Ammon's horn (tissue), 1 donor: Measurements from ENCODE around the gene NKIRAS2.

Experiments
- DNase-seq: peaks from one replicate; pipeline ENCODE4 v3.0.0-alpha.2; 2016; ENCODE audit warnings: low spot score

The NKIRAS2 gene

DNA sequence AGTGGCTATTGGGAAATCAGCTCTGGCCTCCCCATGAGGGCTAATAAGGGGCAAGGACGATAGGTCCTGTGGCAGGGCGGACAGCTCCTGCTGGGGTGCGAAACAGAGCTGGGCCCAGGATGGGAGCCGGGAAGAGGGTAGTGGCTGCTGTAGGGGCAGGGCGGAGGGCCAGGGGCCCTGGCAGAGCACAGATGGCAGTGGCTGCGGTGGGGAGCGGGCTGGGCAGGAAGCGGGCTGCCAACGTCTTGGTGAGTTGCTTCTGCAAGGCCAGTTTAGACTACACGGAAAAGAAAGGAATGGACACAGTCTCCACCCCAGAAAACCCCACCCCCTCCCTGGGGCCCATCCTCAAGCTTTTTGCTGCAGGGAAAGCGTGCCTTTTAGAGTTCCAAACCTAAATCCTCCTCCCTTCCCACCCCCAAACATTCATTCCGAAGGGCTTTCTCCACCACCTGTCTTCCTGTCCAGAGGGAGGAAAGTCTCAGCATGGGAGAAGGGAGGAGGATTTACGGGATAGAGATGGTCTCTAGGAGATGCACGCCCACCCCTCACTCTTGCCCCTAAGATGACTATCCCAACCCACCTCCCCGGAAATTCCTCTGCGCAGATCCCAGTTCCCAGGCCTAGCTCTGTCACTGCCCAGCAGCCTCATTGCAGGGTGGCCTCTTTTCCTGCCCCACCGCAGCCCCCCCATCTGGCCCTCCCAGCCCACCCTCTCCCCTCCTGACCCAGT is 7.1 kb downstream of the NKIRAS2 start:
- DNase-seq = no peak

DNA sequence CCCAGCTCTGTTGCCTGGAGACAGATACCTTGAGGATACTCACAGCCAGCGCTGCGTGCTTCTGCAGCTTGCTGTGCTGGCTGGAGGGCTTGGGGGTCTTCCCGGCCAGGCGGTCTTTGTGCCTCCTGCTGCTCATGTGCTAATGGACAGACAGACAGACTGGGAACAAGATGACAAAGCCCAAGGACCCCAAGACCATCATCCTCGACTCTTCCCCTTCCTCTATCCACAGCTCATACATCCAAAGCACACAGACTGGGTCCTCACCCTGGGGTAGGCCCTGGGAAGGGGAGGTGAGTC is 7.7 kb downstream of the NKIRAS2 start:
- DNase-seq = no peak

GRCh38 chr17:42027961-42028790 is 8.3 kb downstream of the NKIRAS2 start:
- DNase-seq = no peak

DNA sequence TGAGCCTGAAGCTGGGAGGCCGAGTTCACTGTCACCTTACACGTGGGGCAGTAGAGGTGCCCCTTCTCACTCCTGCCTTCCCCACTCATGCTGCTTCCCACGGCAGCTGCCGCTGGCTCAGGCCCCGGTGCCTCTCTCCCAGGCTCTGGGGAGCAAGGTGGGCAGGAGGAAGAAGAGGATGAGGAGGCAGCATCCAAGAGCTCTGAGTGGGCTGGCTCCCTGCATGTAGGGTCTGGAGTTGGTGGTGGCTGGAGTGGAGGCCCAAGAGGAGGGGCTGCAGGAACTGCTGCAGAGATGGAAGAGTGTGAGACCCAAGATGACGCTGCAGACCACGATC is 8.9 kb downstream of the NKIRAS2 start:
- no peak for DNase-seq

- DNase-seq = no peak
Observed at GRCh38 chr17:42031584-42031983, 11.7 kb downstream of the NKIRAS2 start.

DNA sequence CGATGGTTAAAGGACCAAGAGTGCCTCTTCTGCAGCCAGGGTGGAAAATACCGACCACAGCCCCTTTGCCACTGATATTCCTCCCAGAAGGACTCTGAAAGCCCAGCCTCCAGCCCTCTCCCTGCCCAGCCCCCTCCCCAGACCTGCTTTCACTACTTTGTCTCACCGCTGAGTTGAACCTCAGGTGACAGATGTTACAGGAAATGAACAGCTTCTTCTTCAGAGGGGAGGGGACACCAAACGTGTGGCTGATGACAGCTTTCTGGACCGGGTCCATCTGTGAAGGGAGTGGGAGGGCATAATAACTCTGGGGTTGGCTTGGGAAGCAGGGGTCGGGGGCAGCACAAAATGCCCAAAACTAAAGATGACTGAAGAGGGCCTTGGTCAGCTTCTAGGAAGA is 14.2 kb downstream of the NKIRAS2 start:
- DNase-seq = no peak

GRCh38 chr17:42038221-42038973 is 18.5 kb downstream of the NKIRAS2 start:
- no peak for DNase-seq

GRCh38 chr17:42039794-42040763 is 20.2 kb downstream of the NKIRAS2 start:
- no peak for DNase-seq

- DNase-seq = no peak
Observed at GRCh38 chr17:42040818-42041217, 20.9 kb downstream of the NKIRAS2 start.

DNA sequence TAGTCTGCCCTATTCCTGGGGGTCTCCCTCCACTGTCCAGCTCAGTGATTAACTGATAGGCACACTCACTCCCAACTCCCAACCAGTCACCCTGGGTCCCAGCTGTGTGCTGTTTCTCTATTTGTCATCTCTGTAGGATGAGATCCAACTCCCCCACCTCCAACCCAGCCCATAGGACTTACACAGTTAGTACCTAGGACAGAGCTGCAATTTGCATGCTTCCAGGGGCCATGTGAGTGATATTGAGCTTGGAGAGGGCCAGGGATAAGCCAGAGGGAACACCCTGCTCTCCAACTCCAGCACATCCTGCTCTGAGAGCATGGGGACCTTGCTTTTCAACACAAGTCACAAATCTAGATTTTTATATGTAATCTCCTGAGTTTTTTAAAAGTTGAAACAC is 21.7 kb downstream of the NKIRAS2 start:
- DNase-seq = no peak

DNA sequence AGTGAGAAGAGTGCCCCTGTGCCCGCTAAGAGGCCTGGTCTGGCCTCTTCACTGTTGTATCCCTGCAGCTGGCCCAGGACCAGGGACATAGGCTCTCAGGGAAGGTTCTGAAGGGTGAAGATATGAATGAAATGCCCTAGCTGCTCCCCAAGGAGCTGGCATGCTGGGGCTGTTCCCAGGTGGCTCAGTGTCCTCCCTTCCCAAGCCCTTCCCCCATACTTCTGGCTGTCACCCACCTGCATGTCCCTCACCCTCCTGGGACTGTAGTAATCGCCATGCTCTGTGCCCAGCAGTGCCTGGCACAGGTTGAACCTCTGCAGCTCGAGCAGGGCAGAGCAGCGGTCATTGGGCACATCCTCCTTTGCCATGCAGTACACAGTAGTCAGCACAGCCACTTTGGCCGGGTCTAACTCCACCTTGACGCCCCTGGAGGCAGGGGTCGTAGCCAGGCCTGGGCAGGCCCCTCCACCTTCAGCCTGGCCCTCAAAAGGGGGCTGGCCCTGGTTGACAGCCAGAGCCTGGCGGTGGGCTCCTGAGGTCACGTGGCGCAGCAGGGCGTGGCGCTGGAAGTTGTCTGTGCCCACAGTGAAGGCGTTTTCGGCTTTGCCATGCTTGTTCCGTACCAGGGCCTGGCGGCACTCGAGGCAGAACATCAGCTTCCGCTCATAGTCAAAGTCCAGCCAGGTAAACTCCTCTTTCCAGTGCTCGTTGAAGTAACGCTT is 22.9 kb downstream of the NKIRAS2 start:
- DNase-seq = no peak

GRCh38 chr17:42045719-42046118 is 25.8 kb downstream of the NKIRAS2 start:
- no peak for DNase-seq

- DNase-seq = no peak
Observed at GRCh38 chr17:42047343-42047742, 27.5 kb downstream of the NKIRAS2 start.

DNA sequence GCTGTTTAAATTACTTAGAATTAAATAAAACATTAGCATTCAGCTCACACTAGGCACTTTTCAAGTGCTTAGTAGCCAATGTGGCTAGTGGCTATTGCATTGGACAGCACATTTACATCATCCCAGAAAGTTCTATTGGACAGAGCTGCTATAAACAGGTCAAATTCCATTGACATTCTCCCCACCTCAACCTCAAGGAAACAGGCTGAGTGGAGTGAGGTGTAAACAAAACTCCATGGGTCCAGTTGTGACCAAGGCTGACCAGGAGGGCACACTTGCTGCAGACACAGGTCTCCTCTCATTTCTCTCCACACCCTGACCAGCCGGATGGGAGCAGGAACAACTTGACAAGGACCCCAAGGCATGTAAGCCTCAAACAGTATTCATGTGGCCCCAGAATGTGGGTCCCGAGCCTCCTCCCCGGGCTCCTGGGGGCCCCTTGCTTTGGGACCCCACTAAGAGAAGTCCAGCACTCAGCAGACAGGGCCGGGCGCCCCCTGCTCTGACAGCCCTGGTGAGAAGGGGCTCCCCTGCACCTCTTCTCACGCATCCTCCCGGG is 30.0 kb downstream of the NKIRAS2 start:
- DNase-seq = no peak

GRCh38 chr17:42050393-42051012 is 30.6 kb downstream of the NKIRAS2 start, which contains the start of gene C17orf113:
Gene C17orf113 (minus strand): TSS chr17:42050601. CDS start chr17:42043376, 7,225 bp downstream.
- peak; percentile 57 for DNase-seq

DNA sequence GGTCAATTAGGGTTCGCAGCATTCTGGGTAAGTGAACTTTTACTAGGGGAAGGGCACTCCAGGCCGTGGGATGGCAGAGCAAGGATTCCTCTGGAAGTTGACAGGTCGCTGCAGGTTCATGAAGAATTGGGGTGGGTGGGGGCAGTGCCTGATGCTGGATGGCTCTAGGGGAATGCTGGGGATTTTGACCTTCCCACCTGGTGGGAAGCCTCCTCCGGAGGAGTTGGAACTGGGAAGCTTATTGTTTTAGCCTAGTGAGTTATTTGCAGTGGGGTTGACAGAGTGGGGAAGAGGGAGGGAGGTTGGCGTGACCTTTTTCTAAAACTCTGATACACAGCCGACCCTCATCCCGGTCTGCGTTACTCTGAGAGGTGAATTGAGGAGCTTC is 31.1 kb downstream of the NKIRAS2 start:
- DNase-seq = no peak

DNA sequence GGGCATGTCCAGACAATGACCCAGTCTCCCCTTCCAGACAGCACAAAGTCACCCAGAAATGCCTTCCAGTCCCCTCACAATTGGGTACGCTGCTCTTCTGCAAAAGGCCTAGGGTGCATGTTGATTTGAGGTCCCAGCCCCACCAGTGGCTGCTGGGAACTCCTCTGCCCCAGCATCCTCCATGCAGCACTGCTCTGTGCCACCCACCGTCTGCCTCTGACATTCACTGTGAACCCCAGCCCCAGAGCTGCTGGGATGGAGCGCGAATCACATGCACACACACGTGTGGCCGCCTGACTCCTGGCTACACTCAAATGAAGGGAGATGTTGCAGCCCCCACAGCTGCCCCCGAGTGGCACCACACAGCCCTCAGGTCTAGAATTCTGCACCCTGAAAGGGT is 31.8 kb downstream of the NKIRAS2 start:
- no peak for DNase-seq

GRCh38 chr17:42052346-42052877 is 32.5 kb downstream of the NKIRAS2 start:
- no peak for DNase-seq

DNA sequence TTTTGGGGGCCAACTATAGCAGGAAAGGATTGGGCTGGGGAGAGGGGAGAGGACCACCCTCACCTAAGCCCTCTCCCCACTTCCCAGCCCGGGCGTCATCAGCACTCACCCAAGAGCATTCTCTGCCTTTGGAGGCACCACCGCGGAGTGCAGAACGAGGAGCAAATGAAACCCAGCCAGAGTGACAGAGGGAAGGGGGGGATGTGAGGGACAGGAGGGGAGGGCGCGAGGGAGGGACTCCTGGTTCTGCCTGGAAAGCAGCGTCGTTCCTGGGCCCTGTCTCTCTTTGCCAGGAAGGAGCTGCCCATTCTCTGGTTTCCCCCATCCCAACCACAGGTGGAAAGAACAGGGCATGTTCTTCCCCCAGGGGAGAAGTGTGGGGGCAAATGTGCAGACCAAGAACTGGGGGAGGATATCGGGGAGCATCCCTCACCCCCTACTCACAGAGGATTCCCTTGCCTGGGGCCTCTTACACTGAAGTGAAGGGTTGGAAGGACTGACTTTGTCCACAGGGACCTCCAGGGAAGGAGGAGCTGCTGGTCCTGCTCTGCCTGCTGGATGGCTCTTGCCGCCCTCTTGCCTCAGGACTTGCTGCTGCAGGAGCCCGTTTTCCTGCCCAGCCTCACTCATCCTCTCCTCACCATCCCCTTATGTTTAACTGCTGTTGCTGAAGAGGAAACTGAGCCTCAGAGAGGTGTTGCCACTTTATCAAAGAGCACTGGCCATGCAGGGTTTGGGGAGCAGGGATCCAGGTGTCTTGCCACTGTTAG is 34.0 kb downstream of the NKIRAS2 start:
- DNase-seq = no peak
